Measurements from ENCODE around the gene SOX9. TPM values are rescaled to one million over a fixed set of nuclear protein-coding genes. Genes with fewer than 3 reads are reported as not detected.
"Not testable (repeated sequence)": the region's sequence is repeated elsewhere in the genome, so short reads cannot be mapped to it uniquely, and the experiment has no call there.

The SOX9 gene
- total RNA-seq, 1 experiment from 2014 or later = 21.7 TPM

DNA sequence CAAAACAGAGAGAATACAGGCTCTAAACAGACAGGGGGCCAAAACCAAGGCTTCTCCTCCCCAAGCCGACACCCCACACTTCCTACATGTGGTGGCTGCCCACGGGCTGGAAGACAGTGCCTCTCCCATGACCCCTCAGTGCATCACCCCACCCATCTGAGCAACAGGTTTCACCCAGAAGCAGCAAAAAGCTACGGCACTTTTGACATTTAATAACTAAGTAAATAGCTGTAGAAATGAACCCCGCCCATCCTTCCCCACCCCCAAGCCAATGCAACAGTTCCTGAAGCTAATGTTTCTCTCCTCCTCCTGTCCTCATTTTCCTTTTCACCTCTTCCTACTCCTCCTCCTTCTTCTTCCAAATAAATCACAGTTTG, 9.9 kb upstream of the SOX9 start:
- Histone ChIP-seq H3K9me3 (ENCODE audit: insufficient read depth, low read depth) (no peaks in the 10 kb centered on the region; the same call in 1 of the 2 replicates), H3K4me3 (no peak overlapping the region), H3K36me3 (ENCODE audit: low read depth) (no peaks in the 10 kb centered on the region), H3K9me2 (ENCODE audit: insufficient read depth) (no peaks in the 10 kb centered on the region), H2AFZ (no peak overlapping the region), H3K27ac (no peak overlapping the region), H4K20me1 (ENCODE audit: insufficient read depth) (no peaks in the 10 kb centered on the region), H3K4me2 (no peak overlapping the region), H3K4me1 (replicated peaks; ENCODE audit: insufficient read depth) (0 out of 2 replicates have a peak, but pooled peaks cover 8% of the 10 kb centered on the region), H3F3A (ENCODE audit: insufficient read depth, low read depth) (0 out of 2 replicates have a peak, but pooled peaks cover 4% of the 10 kb centered on the region), H3K27me3 (ENCODE audit: insufficient read depth, low read depth) (no peaks in the 10 kb centered on the region), H3K79me2 (ENCODE audit: low read depth) (no peaks in the 10 kb centered on the region)
- CTCF ChIA-PET = interaction anchor here (0.6 kb wide), 1 partner anchor 80 kb away, joined by 8 read pairs; no protein-coding TSS in a partner anchor
- TF ChIP-seq EZH2 (IDR thresholded peaks at IDR 0.05; ENCODE audit: low read depth) = no peak
- TF ChIP-seq, protein P1, sequence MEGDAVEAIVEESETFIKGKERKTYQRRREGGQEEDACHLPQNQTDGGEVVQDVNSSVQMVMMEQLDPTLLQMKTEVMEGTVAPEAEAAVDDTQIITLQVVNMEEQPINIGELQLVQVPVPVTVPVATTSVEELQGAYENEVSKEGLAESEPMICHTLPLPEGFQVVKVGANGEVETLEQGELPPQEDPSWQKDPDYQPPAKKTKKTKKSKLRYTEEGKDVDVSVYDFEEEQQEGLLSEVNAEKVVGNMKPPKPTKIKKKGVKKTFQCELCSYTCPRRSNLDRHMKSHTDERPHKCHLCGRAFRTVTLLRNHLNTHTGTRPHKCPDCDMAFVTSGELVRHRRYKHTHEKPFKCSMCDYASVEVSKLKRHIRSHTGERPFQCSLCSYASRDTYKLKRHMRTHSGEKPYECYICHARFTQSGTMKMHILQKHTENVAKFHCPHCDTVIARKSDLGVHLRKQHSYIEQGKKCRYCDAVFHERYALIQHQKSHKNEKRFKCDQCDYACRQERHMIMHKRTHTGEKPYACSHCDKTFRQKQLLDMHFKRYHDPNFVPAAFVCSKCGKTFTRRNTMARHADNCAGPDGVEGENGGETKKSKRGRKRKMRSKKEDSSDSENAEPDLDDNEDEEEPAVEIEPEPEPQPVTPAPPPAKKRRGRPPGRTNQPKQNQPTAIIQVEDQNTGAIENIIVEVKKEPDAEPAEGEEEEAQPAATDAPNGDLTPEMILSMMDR (conservative IDR thresholded peaks at IDR 0.05) = no peak
- DNase-seq = no peak
- no TSS peak for BruUV-seq (replicated peaks)
- POLR2A ChIA-PET (ENCODE audit: unreplicated experiment) = interaction anchor here (0.7 kb wide), 1 partner anchor 229 kb away, joined by 3 read pairs; no protein-coding TSS in a partner anchor
- intact Hi-C loops (cut with micrococcal nuclease; ENCODE audit: unreplicated experiment) = loop anchor here (10.0 kb wide), 1 partner anchor 1026 kb away; no protein-coding TSS in a partner anchor

DNA sequence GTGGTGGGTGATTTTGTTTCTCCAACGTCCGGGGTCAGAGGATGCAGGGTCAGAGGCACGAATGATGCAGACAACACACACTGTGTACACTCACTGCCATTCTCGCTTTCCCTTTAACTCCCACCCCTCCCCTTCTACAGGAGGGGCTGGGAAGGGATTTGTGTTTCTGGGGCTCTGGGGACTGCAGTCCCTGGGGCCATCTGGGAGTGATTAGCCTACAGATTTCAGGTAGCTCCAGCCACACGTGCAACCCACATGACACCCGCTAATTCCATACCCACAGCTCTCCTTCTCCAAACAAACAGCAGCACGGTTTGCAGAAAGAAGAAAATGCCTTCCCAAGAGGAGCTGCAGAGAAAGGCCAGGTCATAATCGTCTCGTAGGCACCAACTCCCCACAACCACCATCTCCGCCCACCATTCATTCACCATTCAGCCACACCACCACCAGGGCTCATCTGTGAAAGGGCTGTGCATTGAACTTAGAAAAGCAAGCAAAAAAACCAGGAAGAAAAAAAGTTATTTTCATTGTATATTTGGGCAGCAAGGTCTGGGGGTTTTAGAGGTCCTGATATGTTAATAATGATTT, 9.4 kb upstream of the SOX9 start:
- Histone ChIP-seq H3K4me2 (no peak overlapping the region), H3K79me2 (ENCODE audit: low read depth) (no peaks in the 10 kb centered on the region), H3K9me3 (ENCODE audit: insufficient read depth, low read depth) (0 out of 2 replicates have a peak, but pooled peaks cover 3% of the 10 kb centered on the region), H3K4me1 (replicated peaks; ENCODE audit: insufficient read depth) (0 out of 2 replicates have a peak, but pooled peaks cover 8% of the 10 kb centered on the region), H2AFZ (no peak overlapping the region), H3K36me3 (ENCODE audit: low read depth) (no peaks in the 10 kb centered on the region), H3F3A (ENCODE audit: insufficient read depth, low read depth) (0 out of 2 replicates have a peak, but pooled peaks cover 4% of the 10 kb centered on the region), H4K20me1 (ENCODE audit: insufficient read depth) (no peaks in the 10 kb centered on the region), H3K27me3 (ENCODE audit: insufficient read depth, low read depth) (no peaks in the 10 kb centered on the region), H3K27ac (no peak overlapping the region), H3K9me2 (ENCODE audit: insufficient read depth) (no peaks in the 10 kb centered on the region), H3K4me3 (no peak overlapping the region)
- no peak for DNase-seq
- intact Hi-C loops (cut with micrococcal nuclease; ENCODE audit: unreplicated experiment) = loop anchor here (10.0 kb wide), 1 partner anchor 1027 kb away; no protein-coding TSS in a partner anchor
- POLR2A ChIA-PET (ENCODE audit: unreplicated experiment) = interaction anchor here (0.7 kb wide), 1 partner anchor 228 kb away, joined by 3 read pairs; no protein-coding TSS in a partner anchor
- TF ChIP-seq EZH2 (IDR thresholded peaks at IDR 0.05; ENCODE audit: low read depth) = no peak
- TF ChIP-seq, protein P1 (conservative IDR thresholded peaks at IDR 0.05) = no peak
- CTCF ChIA-PET = interaction anchor here (0.6 kb wide), 1 partner anchor 81 kb away, joined by 8 read pairs; no protein-coding TSS in a partner anchor
- no TSS peak for BruUV-seq (replicated peaks)

DNA sequence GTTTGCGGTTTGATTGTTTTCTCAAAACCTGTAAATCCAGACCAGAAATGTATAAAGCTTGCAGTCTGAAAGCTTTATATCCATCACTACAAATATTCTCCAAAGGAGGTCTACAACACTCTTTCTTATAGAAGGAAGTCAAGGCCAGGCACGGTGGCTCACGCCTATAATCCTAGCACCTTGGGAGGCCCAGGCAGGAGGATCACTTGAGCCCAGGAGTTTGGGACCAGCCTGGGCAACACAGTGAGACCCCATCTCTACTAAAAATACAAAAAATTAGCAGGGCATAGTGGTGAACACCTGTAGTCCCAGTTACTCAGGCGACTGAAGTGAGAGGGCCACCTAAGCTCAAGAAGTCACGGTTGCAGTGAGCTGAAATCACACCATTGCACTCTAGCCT, 8.9 kb upstream of the SOX9 start:
- H3K4me1 ChIP-seq (replicated peaks; ENCODE audit: insufficient read depth); H3K79me2 ChIP-seq (ENCODE audit: low read depth); H2AFZ ChIP-seq; BruUV-seq (replicated peaks); H4K20me1 ChIP-seq (ENCODE audit: insufficient read depth); H3K4me2 ChIP-seq; H3F3A ChIP-seq (ENCODE audit: insufficient read depth, low read depth); H3K4me3 ChIP-seq; POLR2A ChIA-PET (ENCODE audit: unreplicated experiment); H3K9me3 ChIP-seq (ENCODE audit: insufficient read depth, low read depth); H3K9me2 ChIP-seq (ENCODE audit: insufficient read depth); H3K27me3 ChIP-seq (ENCODE audit: insufficient read depth, low read depth); DNase-seq; H3K27ac ChIP-seq; H3K36me3 ChIP-seq (ENCODE audit: low read depth): not testable (repeated sequence)
- intact Hi-C loops (cut with micrococcal nuclease; ENCODE audit: unreplicated experiment) = loop anchor here (10.0 kb wide), 1 partner anchor 1027 kb away; no protein-coding TSS in a partner anchor
- CTCF ChIA-PET = interaction anchor here (0.7 kb wide), 1 partner anchor 428 kb away, joined by 3 read pairs; no protein-coding TSS in a partner anchor

Data from PC-9 (cell line).